SU-DHL-6 (cell line): ENCODE results near the gene P3H2.

Experiments
- H2AFZ ChIP-seq: fragments of 200-600 bp; sonication (generic); 2 replicates; pipeline ENCODE4 v1.6.1; 2014; ENCODE audit warnings: low read depth, mild to moderate bottlenecking, moderate library complexity, mixed read lengths, antibody characterized with exemption, low read length; ENCODE audit not compliant: severe bottlenecking
- H3F3A ChIP-seq: fragments of 200-600 bp; shearing (Covaris generic); 2 replicates; pipeline ENCODE4 v1.6.0; 2016; ENCODE audit warnings: antibody characterized with exemption, mild to moderate bottlenecking; ENCODE audit not compliant: insufficient read depth
- H3K27ac ChIP-seq: fragments of 200-600 bp; sonication (generic); 2 replicates; pipeline ENCODE4 v1.5.1; 2016; ENCODE audit warnings: low read depth, mild to moderate bottlenecking, low read length, moderate library complexity, mixed read lengths
- H3K27me3 ChIP-seq: fragments of 200-600 bp; sonication (generic), shearing (Covaris generic); 2 replicates; pipeline ENCODE4 v1.6.0; 2014; ENCODE audit warnings: mild to moderate bottlenecking, low read length
- H3K36me3 ChIP-seq: fragments of 200-600 bp; sonication (generic); 2 replicates; pipeline ENCODE4 v1.6.1; 2014; ENCODE audit warnings: mild to moderate bottlenecking, low read length, mixed read lengths
- H3K4me2 ChIP-seq: fragments of 300-600, 200-600 bp; shearing (Covaris generic), sonication (generic); 2 replicates; pipeline ENCODE4 v1.6.0; 2014; ENCODE audit warnings: low read length, low read depth, mild to moderate bottlenecking; ENCODE audit not compliant: poor library complexity, severe bottlenecking
- H3K4me3 ChIP-seq: fragments of 200-600 bp; sonication (generic); 2 replicates; pipeline ENCODE4 v1.5.1; 2014; ENCODE audit warnings: antibody characterized with exemption, low read length, mild to moderate bottlenecking, mixed read lengths; ENCODE audit not compliant: insufficient read depth, poor library complexity, severe bottlenecking
- H3K79me2 ChIP-seq: fragments of 200-600 bp; sonication (generic); 2 replicates; pipeline ENCODE4 v1.6.1; 2014; ENCODE audit warnings: mild to moderate bottlenecking, low read length, moderate library complexity; ENCODE audit not compliant: insufficient read depth
- H3K9ac ChIP-seq: fragments of 200-600 bp; sonication (generic); 2 replicates; pipeline ENCODE4 v1.7.0; 2014; ENCODE audit warnings: mild to moderate bottlenecking, low read length
- H3K9me2 ChIP-seq: fragments of 200-600 bp; sonication (generic); replicated peaks from 2 replicates; pipeline ENCODE4 v1.6.1; 2014; ENCODE audit warnings: low read length; ENCODE audit not compliant: insufficient read depth
- H3K9me3 ChIP-seq: fragments of 200-600 bp; sonication (generic); 2 replicates; pipeline ENCODE4 v1.6.1; 2014; ENCODE audit warnings: low read length, mixed read lengths; ENCODE audit not compliant: insufficient read depth
- H4K20me1 ChIP-seq: fragments of 200-600 bp; sonication (generic); 2 replicates; pipeline ENCODE4 v1.6.1; 2014; ENCODE audit warnings: low read depth, mild to moderate bottlenecking, antibody characterized with exemption, low read length, moderate library complexity, mixed read lengths
- EZH2phosphoT487 ChIP-seq: fragments of 200-600 bp; sonication (generic), shearing (Covaris generic); conservative IDR thresholded peaks from 2 replicates; pipeline ENCODE4 v1.6.1; 2018; ENCODE audit warnings: mild to moderate bottlenecking, antibody characterized with exemption, low read length, moderate library complexity, mixed read lengths
- TF ChIP-seq, protein P1 (sequence below): fragments of 200-600 bp; sonication (generic); IDR thresholded peaks from one replicate; pipeline ENCODE4 v1.5.1; 2017; ENCODE audit warnings: antibody characterized with exemption, mild to moderate bottlenecking, low read length, moderate library complexity; ENCODE audit not compliant: insufficient read depth, poor library complexity, severe bottlenecking

Gene P3H2

DNA sequence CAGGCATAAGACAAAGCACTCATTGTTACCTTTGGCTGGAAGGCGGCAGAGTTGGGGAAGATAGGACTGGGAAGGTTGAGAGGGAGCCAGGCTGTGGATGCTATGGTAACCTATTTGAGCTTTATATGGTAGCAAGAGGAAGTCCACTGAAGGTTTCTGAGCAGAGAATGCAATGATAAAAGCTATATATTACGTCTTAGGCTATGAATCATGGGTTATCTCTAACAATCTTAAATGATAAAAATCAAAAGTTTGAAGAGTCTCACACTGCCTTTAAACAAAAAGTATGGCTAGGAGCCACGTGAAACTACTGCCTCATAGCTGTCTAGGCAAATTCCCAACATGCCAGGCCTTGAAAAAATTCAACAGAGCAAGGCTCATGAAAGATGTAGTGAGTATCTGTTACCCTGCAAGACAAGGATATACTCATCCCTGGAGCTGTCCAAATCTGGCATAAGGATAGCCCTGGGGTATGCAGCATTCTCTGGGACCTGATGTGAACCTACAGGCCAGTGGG lies 4.1 kb downstream of the P3H2 start:
- Histone ChIP-seq H3K27ac (no peak overlapping the region), H3F3A (no peaks in the 10 kb centered on the region), H2AFZ (no peak overlapping the region), H3K9me3 (no peaks in the 10 kb centered on the region), H4K20me1 (no peaks in the 10 kb centered on the region), H3K79me2 (no peaks in the 10 kb centered on the region), H3K9me2 (no peaks in the 10 kb centered on the region), H3K4me2 (no peak overlapping the region), H3K36me3 (no peaks in the 10 kb centered on the region), H3K4me3 (no peak overlapping the region), H3K27me3 (no peaks in the 10 kb centered on the region), H3K9ac (no peak overlapping the region)
- TF ChIP-seq EZH2phosphoT487 = no peak
- TF ChIP-seq, protein P1, sequence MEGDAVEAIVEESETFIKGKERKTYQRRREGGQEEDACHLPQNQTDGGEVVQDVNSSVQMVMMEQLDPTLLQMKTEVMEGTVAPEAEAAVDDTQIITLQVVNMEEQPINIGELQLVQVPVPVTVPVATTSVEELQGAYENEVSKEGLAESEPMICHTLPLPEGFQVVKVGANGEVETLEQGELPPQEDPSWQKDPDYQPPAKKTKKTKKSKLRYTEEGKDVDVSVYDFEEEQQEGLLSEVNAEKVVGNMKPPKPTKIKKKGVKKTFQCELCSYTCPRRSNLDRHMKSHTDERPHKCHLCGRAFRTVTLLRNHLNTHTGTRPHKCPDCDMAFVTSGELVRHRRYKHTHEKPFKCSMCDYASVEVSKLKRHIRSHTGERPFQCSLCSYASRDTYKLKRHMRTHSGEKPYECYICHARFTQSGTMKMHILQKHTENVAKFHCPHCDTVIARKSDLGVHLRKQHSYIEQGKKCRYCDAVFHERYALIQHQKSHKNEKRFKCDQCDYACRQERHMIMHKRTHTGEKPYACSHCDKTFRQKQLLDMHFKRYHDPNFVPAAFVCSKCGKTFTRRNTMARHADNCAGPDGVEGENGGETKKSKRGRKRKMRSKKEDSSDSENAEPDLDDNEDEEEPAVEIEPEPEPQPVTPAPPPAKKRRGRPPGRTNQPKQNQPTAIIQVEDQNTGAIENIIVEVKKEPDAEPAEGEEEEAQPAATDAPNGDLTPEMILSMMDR = no peak

DNA sequence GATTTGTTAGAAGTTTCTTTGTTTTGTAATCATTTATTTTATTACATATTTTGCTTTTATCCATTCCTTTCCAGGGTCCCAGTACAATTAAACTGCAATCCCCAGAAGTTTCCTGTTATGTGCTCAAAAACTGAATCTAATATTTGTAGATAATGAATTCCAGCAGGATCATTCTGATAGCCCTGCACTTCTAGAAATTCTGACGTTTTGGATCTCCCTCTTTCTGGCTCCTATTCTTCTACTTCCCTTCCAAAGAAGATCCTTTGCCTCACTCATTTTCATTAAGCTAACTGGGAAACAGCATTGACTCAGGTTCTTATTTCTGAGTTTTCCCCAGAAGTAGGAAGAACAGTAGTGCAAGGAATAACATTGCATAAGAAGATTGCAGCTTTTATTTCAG lies 9.9 kb downstream of the P3H2 start:
- Histone ChIP-seq H3K9me2 (no peaks in the 10 kb centered on the region), H3K4me2 (no peak overlapping the region), H2AFZ (no peak overlapping the region), H3K4me3 (no peak overlapping the region), H3K9ac (no peak overlapping the region), H3K9me3 (no peaks in the 10 kb centered on the region), H3K27ac (no peak overlapping the region), H4K20me1 (no peaks in the 10 kb centered on the region), H3K27me3 (no peaks in the 10 kb centered on the region; the same call in 1 of the 2 replicates), H3K36me3 (no peaks in the 10 kb centered on the region), H3K79me2 (no peaks in the 10 kb centered on the region), H3F3A (no peaks in the 10 kb centered on the region)
- no peak for TF ChIP-seq EZH2phosphoT487
- TF ChIP-seq, protein P1 = no peak

DNA sequence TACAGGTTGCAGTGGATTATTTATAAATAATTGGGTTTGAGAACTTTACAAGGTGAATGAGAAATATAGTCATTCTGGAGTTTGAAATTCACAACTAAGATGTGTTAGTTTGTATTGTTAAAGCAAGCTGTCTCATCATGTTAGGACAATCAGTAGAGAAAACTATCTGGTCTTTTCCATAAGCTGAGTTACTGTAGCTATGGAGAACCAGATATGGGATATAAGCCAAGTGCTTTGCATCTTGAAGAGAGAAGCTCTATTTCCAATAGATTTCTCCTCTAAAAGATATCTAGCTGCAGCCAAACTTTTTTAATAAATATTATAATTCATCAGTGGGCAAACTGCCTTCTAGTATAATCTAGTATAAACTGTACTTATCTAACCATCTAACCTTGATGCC lies 11.3 kb downstream of the P3H2 start:
- H3K27me3 ChIP-seq = no peaks in the 10 kb centered on the region; the same call in 1 of the 2 replicates
- no peaks in the 10 kb centered on the region for H3F3A ChIP-seq
- TF ChIP-seq EZH2phosphoT487 = no peak
- TF ChIP-seq, protein P1 = no peak
- H3K4me3 ChIP-seq = no peak overlapping the region
- H3K36me3 ChIP-seq = no peaks in the 10 kb centered on the region
- H2AFZ ChIP-seq = no peak overlapping the region
- H3K27ac ChIP-seq = no peak overlapping the region
- H3K9ac ChIP-seq = no peak overlapping the region
- no peaks in the 10 kb centered on the region for H3K9me2 ChIP-seq
- no peaks in the 10 kb centered on the region for H4K20me1 ChIP-seq
- no peak overlapping the region for H3K4me2 ChIP-seq
- no peaks in the 10 kb centered on the region for H3K79me2 ChIP-seq
- no peaks in the 10 kb centered on the region for H3K9me3 ChIP-seq
